ENCODE results near the gene INSM2. TPM values are rescaled to one million over a fixed set of nuclear protein-coding genes. Genes with fewer than 3 reads are reported as not detected.

The INSM2 gene
- total RNA-seq, 1 experiment from 2014 or later: not detected

GRCh38 chr14:35492569-35493014, 41.4 kb upstream of the INSM2 start:
- Histone ChIP-seq H3K79me2 (ENCODE audit: insufficient read depth, low read length) (no peaks in the 10 kb centered on the region), H2AFZ (ENCODE audit: low read depth, low read length, poor library complexity, severe bottlenecking) (no peak overlapping the region), H3K9ac (ENCODE audit: low read length) (no peak overlapping the region), H3K9me2 (ENCODE audit: insufficient read depth) (no peaks in the 10 kb centered on the region), H3K4me3 (replicated peaks in 1 of 2; ENCODE audit: low read depth in 1 of 2, low read length in 2 of 2) (no peak overlapping the region), H3K4me2 (ENCODE audit: low read length) (no peak overlapping the region), H3K9me3 (ENCODE audit: control insufficient read depth in 1 of 2, insufficient read depth in 1 of 2, low read depth in 1 of 2, low read length in 2 of 2) (no peaks in the 10 kb centered on the region), H4K20me1 (ENCODE audit: insufficient read depth) (no peaks in the 10 kb centered on the region), H3K4me1 (ENCODE audit: control insufficient read depth in 1 of 2, insufficient read depth in 2 of 2, low read length in 2 of 2) (no peaks in the 10 kb centered on the region), H3K27ac (ENCODE audit: low read depth, low read length) (no peak overlapping the region), H3K27me3 (ENCODE audit: insufficient read depth, low read length) (no peaks in the 10 kb centered on the region), H3K36me3 (ENCODE audit: control insufficient read depth in 1 of 2, insufficient read depth in 2 of 2, low read length in 2 of 2) (no peaks in the 10 kb centered on the region)
- DNase-seq (ENCODE audit: low read depth, low spot score) (no peak), ATAC-seq (no peak)
- POLR2A ChIA-PET: no interaction called here
- intact Hi-C loops (cut with micrococcal nuclease): no loop called here
- BruUV-seq (replicated peaks): no TSS peak
- CTCF ChIA-PET: no interaction called here
- RAD21 ChIA-PET (ENCODE audit: low non-redundant PET in 1 of 2, low total read pairs in 2 of 2, uncharacterized antibody in 2 of 2, unreplicated experiment in 2 of 2): no interaction called here
- TF ChIP-seq SIN3A (IDR thresholded peaks at IDR 0.05; ENCODE audit: low read depth): no peak
- TF ChIP-seq SRF (IDR thresholded peaks at IDR 0.05; ENCODE audit: low read depth): no peak
- no peak for TF ChIP-seq MAX (IDR thresholded peaks at IDR 0.05)
- TF ChIP-seq FOSL1 (IDR thresholded peaks at IDR 0.05; ENCODE audit: low read depth): no peak
- TF ChIP-seq, protein P1, sequence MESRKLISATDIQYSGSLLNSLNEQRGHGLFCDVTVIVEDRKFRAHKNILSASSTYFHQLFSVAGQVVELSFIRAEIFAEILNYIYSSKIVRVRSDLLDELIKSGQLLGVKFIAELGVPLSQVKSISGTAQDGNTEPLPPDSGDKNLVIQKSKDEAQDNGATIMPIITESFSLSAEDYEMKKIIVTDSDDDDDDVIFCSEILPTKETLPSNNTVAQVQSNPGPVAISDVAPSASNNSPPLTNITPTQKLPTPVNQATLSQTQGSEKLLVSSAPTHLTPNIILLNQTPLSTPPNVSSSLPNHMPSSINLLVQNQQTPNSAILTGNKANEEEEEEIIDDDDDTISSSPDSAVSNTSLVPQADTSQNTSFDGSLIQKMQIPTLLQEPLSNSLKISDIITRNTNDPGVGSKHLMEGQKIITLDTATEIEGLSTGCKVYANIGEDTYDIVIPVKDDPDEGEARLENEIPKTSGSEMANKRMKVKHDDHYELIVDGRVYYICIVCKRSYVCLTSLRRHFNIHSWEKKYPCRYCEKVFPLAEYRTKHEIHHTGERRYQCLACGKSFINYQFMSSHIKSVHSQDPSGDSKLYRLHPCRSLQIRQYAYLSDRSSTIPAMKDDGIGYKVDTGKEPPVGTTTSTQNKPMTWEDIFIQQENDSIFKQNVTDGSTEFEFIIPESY (IDR thresholded peaks at IDR 0.05; ENCODE audit: extremely low read depth, insufficient replicate concordance, low read length): no peak
- TF ChIP-seq CEBPB (IDR thresholded peaks at IDR 0.05; ENCODE audit: low read depth): no peak
- no peak for TF ChIP-seq EZH2phosphoT487 (IDR thresholded peaks at IDR 0.05; ENCODE audit: borderline replicate concordance)
- TF ChIP-seq POLR2A (IDR thresholded peaks at IDR 0.05; ENCODE audit: borderline replicate concordance, extremely low read depth, insufficient read depth, insufficient read length): no peak
- TF ChIP-seq EZH2 (IDR thresholded peaks at IDR 0.05): no peak
- TF ChIP-seq ELF1 (IDR thresholded peaks at IDR 0.05; ENCODE audit: borderline replicate concordance, low read depth): no peak
- no peak for TF ChIP-seq REST (IDR thresholded peaks at IDR 0.05; ENCODE audit: low read depth)
- TF ChIP-seq, protein P2, sequence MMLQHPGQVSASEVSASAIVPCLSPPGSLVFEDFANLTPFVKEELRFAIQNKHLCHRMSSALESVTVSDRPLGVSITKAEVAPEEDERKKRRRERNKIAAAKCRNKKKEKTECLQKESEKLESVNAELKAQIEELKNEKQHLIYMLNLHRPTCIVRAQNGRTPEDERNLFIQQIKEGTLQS (IDR thresholded peaks at IDR 0.05): no peak
- TF ChIP-seq JUND (IDR thresholded peaks at IDR 0.05): no peak
